GM18499 (cell line): ENCODE measurements around the gene TBC1D24.
"Not testable (repeated sequence)": the region's sequence is repeated elsewhere in the genome, so short reads cannot be mapped to it uniquely, and the experiment has no call there.

Experiments
- ATAC-seq: cut with Tn5 transposase; IDR thresholded peaks from one replicate; pipeline ENCODE4 v1.9.1; 2021; ENCODE audit warnings: moderate number of reproducible peaks; ENCODE audit not compliant: insufficient read depth, unreplicated experiment

Gene TBC1D24

DNA sequence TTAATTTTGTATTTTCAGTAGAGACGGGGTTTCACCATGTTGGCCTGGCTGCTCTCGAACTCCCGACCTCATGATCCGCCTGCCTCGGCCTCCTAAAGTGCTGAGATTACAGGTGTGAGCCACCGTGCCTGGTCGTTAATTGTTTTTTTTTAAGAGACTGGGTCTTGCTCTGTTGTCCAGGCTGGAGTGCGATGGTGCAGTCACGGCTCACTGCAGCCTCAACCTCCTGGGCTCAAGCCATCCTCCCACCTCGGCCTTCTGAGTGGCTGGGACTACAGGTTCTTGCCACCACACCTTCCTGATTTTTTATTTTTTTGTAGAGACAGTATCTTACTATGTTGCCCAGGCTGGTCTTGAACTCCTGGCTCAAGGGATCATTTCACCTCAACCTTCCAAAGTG, 5.1 kb downstream of the TBC1D24 start:
- ATAC-seq = not testable (repeated sequence)

DNA sequence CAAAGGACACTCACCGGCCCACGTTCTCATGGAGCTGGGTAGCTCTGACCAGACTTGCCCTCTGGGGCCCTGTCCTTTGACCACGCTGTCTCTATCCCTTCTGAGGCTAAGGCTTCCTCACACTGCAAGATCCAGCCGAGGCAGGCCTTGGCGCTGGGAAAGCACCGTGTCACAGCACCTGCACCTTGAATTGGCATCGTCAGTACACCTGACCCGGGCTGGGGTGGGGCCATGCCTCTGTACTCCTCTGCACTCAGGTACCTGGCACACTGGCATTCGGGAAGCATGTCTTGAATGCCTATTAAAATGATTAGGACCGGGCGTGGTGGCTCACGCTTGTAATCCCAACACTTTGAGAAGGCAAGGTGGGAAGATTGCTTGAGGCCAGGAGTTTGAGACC, 6.0 kb downstream of the TBC1D24 start:
- ATAC-seq = no peak

DNA sequence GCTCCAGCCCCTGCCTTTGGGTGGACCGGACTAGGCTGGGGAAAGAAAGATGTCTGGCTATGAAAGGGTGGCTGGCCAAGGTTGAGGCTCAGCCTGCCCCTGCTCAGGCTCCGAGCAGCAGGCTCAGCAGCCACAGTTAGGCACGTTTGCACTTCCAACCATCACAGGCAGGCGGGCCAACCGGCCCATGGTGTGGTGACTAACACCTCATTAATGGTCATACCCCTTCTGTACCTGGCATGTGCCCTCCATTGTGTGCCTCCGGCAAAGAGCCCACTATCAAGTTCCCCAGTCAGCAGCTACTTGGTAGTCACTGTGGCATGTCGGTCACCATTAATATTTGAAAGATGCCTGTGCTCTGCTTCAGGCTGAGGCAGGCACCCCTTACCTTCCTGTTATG, 6.7 kb downstream of the TBC1D24 start:
- no peak for ATAC-seq

DNA sequence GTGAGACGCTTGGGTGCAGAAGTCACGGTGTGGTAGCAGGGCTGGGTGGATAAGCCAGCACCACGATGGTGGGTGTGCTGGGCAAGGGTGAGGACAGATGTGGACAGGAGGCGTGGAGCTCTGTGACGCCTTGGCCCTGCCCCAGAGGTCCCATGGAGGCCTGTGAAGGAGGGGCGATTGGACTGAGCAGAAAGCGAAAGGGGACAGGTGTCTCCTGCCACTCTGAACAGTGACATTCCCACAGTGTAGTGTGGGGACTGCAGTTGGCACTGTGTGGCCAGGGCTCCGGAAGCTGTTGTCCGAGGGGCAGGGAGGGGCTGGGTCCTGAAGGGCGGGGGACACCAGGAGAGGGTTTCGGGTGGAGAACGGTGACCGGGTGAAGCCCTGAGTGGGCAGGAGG, 7.3 kb downstream of the TBC1D24 start:
- no peak for ATAC-seq

DNA sequence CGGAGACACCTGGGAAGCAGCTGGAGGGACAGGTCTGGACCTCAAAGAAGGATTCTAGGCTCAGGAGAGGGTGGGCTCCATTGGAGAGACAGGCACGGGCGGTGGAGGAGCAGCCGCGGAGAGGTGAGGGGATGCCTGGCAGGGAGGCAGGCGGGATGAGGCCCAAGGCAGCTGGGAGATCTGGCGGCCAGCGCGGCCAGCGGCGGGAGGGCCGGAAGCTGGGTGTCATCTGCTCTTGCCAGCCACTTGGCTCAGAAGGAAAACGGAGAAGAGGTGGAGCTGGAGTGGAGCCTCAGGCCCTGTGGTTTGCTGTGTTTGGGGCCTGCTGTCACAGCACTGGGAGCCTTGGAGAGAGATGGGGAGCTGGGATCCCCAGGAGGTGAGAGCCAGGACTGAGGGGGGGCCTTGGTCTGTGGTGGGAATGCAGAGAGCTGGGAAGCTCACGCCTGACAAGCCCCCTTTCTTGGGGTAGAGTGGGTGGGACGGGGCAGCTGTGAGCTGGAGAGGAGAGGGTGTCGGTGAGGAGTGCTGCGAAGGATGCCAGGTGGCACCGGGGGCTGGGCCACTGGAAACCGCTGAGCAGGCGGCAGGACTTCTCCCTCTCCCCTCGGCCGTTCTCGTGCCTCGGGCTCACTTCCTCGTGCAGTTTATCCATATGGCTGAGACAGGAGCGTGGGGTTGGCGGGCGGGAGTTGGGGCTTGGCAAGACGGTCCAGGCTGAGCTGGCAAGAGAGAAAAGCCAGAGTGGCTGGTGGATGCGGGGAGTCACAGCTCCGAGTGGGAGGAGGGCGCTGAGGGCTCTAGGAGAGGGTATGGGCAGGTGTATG, 8.0 kb downstream of the TBC1D24 start:
- no peak for ATAC-seq

DNA sequence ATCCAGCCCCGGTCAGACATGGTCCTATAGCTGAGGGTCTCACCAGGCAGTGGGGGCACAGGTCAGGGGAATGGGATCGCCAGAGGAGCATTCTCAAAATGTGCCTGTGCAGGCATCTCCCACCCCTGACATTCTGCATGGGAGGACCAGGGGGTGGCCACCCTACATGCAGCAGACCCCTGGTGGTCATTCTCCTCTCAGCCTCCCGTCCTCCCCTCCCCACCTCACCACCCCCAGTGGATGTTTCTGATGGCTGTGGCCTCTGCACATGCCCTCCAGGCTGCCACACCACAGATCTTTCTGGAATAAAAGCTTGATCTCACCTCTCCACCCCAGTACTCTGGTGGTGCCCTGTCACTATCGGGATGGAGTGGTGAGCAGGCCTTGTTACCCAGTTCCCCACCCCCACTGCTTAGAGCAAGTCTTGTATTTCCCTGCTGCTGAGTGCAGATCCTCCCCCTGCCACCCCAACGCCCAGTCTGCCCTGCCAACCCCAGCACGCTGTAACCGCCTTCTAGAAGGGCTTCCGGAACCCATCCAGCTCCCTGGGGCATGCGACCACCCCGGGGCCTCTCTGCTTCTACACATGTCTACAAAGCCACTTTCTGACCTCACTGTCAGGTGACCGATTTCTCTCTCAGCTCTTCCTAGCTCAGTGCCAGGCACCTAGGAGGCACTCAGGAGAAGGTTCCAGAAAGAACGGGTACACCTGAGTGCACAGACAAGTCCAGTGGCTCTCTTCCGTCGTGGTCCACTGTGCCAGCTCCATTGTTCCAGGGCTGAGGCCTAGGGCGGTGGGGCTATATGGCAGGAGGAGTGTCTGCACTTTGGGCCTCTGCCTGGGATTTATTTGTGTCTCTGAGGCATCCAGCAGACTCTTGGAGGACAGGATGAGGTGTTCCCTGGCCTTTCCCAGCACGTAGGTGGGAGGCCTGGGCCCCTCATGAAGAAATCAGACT, 9.3 kb downstream of the TBC1D24 start:
- no peak for ATAC-seq

DNA sequence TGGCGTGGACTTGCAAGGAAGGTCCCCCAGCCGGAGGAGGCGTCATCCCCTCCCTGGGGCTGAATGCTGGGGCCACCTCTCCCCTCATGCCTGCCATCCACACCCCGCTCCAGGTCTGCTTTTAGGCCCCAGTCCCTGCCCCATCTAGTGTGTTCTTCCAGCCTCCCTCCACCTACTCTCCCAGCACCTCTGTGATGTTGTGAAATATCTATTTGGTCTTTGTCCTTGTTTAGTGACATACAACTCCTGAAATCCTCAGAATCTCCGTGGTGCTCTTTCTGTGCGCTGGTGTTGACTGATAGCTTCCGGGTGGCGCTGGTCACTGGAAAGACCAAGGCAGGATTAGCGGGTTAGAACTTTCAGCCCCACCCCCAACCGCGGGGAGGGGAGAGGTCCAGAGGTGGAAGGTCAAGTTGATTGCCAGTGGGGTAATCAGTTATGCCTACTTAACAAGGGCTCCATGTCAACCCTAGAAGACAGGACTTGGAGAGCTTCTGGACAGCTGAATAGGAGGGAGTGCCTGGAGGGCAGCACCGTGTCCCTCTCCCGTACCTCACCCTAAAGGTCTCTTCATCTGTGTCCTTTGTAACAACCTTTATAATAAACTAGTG, 10.1 kb downstream of the TBC1D24 start:
- ATAC-seq = no peak

DNA sequence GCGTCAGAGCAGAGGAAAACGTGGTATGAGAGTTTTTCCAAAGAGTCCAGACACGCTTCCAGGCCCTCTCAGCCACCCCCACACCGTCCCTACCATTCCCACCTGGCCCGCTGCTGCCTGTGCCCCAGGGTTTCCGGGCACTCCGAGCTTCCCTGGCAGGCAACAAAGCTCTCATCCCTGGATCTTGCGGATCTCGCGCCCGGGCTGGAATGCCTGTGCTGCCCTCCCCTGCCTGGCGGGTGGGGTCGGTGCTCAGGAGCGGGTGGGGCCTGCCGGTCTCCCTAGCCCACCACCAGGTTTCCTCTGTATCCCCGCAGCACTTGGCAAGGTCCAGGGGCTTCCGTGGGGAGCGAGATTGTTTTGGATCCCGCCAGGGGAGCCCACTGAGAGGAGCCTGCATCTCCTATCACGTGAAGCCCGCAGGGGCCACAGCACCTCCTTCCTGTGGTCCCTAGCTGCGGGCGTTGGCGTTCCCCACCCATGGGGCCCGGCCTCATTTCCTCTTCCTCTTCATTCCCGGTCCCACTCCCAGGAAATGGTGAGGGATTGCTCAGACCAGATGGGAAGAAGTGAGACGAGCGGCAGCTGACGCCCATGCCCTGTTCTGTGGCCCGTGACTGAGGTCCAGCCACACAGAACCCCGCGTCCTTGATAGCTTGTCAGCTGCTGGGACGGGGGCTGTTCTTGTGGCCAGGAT, 11.0 kb downstream of the TBC1D24 start:
- ATAC-seq = no peak

DNA sequence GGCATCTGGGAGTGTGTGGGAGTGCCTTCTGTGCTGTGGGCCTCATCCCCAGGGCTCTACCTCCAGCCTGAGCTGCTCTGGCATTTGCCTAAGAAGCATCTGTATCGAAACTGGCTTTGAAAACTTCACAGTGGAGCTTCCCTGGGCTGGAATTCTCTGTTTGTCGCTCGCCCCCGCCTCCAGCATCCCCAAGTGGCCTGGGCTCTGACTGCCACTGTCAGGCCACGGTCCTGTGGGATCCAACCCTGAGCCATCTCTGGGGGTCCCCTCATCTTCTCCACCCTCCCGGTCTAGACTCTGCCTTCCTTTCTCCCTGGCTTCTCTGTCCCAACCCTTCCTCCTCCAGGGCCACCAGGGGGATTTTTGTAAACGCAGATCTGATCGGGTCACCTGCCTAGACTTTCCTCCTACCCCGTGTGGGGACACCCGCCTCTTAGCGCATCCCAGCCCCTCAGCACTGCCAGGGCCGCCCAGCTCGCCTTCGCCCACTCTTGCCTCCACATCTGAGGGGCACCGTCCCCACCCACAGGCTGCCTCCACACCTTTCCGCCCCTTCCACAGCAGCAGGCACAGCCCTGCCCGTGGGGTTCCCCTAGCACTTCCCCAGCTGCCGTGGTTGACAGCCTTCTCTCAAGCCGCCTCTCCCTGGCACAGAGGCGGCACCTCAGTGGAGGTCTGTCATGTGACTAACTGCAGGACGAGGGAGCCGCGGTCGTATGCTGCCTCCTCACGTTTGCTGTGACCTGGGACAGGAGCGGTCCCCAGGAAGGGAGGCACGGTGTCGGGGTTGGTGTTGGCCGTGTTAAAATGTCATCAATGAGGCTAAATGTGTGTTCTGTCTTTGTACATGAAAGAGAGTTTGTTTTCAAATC, 12.0 kb downstream of the TBC1D24 start:
- ATAC-seq = no peak

DNA sequence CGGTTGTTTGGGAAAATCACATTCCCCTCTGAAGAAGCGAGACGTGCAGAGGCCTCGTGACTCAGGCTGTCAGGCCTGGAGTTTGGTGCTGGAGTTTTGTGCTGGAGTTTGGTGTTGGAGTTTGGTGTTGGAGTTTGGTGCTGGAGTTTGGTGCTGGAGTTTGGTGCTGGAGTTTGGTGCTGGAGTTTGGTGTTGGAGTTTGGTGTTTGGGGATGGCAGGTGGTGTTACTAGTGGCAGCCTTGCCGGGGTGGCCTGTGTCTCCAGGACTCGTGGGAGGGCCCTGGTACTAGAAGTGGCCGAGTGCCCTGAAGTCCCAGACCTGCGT, 12.6 kb downstream of the TBC1D24 start:
- no peak for ATAC-seq

DNA sequence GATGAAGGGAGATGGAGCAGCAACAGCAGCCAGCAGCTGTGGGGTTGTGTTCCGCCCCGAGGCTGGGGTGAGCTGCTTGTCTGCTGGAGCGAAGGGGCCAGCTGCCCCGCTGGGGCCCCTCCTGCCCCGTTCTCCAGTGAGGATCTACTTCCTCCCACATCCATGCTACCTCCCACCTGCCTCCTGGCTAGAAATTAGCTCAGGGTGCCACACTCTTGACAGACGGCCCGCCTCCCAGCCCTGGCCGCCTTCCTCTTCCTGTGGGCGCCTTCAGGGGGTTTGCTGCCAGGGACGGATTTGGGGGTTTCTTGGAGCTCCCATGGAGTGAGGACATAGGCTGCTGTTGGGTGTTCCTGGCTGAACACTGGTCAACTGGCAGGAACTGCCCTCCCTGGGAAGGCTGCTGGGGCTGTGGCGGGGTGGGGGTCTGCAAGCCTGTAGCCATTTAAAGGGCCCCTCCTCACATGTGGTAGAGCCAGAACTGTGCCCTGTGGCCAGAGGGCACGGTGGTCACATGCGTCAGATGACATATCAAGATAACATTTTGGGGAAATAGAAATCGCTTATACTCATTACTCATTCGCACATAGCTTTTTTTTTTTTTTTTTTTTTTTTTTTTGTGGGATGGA, 13.1 kb downstream of the TBC1D24 start:
- ATAC-seq = no peak

DNA sequence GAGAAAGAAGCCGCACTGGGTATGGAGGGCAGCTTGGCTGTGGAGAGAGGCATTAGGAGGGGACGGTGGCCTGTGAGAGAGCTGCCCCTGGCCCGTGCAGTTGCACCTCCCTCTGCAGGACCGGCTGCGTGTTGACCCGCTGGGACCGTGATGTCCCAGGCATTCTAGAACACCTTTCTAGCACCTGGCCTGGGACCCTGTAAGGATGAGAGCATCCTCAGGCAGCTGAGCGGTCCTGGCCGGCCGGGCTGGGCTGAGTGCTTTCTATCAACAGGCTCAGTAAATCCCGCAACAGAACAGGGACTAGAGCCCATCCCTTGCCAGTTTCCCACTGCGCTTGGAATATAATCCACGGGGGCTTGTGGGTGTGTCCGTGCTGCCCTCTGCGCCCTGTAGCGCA, 14.7 kb downstream of the TBC1D24 start:
- ATAC-seq = no peak

DNA sequence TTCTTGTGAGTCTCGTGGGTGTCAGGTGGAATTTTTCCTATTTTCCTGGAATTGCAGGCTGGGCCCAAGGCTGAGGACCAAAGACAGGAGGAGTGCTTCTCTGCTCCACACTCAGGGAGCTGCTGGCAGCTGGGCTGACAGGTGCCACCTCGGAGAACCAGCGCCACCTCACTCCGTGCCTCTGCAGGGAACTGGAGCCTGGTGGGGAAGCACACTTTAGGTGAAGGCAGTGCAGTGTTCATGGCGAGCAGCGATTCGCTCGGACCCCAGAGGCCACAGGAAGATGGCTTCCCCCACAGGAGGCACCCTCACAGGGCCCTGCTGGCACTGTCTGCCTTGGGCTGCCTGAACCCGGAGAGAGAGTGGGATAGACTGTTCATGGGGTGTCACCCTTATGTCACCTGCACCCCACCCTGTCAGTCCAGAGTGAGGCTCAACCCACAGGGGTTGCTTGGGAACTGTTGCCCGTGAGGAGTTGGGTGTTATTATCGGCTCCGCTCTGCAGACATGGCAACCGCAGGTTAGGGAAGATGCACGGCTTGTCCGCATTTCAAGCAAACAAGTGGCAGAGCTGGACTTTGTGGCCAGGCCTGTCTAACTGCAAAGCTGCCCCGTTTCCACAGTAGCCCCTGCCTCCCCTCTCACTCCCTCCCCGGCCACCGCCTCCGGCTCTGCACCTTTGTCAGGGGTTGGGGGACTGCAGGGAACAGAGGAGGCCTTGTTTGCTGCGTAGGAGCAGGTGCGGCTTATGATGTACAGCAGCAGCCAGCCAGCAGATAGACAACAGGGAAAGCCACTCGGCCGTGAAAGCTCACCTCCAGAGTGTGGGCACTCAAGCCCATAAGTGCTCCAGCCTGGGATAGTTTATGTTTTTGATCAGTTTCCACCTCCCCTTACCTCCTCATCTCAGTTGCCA, 15.5 kb downstream of the TBC1D24 start:
- no peak for ATAC-seq

DNA sequence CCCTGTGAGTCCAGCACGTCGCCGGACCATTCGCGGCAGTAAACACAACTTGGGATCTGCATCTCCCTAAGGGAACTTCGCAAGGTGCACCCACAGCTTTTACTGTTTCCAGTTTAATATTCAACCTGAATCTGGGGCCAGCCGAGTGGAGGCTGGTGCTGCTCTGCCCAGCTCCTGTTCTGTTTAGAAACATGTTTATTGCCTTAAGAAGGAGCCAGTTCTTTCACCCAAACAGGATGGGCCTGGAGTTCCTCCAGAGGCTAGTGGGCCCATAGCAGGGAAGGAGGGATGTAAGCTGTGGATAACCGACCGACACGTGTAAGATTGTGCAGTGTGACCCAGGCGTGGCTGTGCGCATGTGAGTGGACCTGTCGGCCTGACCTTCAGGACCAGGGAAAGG, 17.4 kb downstream of the TBC1D24 start:
- ATAC-seq = no peak

DNA sequence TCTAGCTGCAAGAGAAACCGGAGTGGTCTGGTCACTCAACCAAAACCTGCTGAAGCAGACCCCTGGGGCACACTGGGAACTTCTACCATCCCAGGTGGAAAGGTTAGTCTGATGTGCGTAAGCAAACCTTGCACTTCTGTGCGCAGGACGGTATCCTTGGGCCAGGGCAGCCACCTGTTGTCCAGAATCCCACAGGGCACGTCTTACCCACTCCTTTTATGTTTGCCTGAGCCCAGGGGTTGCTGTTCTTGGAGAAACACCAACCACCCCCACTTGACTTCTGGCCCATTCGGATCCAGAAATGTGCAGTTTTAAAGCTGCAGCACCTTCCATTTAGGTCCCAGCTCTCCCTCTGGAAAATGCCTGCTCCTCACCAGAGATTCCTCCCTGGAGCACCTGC, 18.7 kb downstream of the TBC1D24 start:
- ATAC-seq = no peak

DNA sequence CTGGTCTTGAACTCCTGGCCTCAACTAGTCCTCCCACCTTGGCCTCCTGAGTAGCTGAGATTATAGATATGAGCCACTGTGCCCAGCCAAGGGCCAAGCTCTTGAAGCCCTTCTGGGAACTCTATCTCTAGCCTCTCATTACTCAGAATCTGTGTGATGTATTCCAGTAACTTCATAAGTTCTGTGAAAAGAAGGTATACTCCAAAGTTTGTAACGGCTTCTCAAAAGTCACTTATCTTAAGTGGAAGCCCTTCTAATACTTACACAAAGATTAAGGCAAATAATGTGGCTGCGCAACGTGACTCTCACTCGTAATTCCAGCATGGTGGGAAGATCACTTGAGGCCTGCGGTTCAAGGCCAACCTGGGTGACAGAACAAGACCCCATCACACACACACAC, 19.7 kb downstream of the TBC1D24 start:
- no peak for ATAC-seq

DNA sequence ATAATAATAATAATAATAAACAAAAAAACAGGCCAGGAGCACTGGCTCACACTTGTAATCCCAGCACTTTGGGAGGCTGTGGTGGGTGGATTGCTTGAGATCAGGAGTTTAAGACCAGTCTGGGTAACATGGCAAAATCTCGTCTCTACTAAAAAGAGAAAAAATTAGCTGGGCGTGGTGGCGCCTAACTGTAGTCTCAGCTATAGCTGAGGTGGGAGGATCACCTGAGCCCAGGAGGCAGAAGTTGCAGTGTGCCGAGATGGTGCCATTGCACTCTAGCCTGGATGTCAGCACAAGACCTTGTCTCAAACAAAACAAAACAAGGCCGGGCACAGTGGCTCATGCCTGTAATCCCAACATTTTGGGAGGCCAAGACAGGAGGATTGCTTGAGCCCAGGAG, 20.1 kb downstream of the TBC1D24 start:
- ATAC-seq = no peak
